ENCODE results near the gene C11orf21. TPM values are rescaled to one million over a fixed set of nuclear protein-coding genes. Genes with fewer than 3 reads are reported as not detected.

The C11orf21 gene
- total and polyA plus RNA-seq, 9 of the 15 experiments (the other 6 are each of a cell fraction or from before 2014, with no cell fraction given) = 0.10 to 2.6 (median 2.0) TPM

- no peak for TF ChIP-seq ZNF23 (CRISPR knock-in tag; IDR thresholded peaks at IDR 0.05)
- no peak for TF ChIP-seq ZFP30 (CRISPR knock-in tag; IDR thresholded peaks at IDR 0.05; ENCODE audit: borderline replicate concordance)
- peak; percentile 99 for TF ChIP-seq NCOR1 (IDR thresholded peaks at IDR 0.05)
- TF ChIP-seq FOS (IDR thresholded peaks at IDR 0.05; ENCODE audit: extremely low read depth, insufficient read length) = no peak
- TF ChIP-seq, protein P1, sequence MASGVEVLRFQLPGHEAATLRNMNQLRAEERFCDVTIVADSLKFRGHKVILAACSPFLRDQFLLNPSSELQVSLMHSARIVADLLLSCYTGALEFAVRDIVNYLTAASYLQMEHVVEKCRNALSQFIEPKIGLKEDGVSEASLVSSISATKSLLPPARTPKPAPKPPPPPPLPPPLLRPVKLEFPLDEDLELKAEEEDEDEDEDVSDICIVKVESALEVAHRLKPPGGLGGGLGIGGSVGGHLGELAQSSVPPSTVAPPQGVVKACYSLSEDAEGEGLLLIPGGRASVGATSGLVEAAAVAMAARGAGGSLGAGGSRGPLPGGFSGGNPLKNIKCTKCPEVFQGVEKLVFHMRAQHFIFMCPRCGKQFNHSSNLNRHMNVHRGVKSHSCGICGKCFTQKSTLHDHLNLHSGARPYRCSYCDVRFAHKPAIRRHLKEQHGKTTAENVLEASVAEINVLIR (CRISPR knock-in tag; IDR thresholded peaks at IDR 0.05) = 0 out of 2 replicates have a peak, but pooled peaks have one; percentile 29
- TF ChIP-seq MXI1 (IDR thresholded peaks at IDR 0.05; ENCODE audit: low read depth, low read length) = peak; percentile 69
- no peak for TF ChIP-seq ZNF184 (CRISPR knock-in tag; IDR thresholded peaks at IDR 0.05)
- TF ChIP-seq, protein P2, sequence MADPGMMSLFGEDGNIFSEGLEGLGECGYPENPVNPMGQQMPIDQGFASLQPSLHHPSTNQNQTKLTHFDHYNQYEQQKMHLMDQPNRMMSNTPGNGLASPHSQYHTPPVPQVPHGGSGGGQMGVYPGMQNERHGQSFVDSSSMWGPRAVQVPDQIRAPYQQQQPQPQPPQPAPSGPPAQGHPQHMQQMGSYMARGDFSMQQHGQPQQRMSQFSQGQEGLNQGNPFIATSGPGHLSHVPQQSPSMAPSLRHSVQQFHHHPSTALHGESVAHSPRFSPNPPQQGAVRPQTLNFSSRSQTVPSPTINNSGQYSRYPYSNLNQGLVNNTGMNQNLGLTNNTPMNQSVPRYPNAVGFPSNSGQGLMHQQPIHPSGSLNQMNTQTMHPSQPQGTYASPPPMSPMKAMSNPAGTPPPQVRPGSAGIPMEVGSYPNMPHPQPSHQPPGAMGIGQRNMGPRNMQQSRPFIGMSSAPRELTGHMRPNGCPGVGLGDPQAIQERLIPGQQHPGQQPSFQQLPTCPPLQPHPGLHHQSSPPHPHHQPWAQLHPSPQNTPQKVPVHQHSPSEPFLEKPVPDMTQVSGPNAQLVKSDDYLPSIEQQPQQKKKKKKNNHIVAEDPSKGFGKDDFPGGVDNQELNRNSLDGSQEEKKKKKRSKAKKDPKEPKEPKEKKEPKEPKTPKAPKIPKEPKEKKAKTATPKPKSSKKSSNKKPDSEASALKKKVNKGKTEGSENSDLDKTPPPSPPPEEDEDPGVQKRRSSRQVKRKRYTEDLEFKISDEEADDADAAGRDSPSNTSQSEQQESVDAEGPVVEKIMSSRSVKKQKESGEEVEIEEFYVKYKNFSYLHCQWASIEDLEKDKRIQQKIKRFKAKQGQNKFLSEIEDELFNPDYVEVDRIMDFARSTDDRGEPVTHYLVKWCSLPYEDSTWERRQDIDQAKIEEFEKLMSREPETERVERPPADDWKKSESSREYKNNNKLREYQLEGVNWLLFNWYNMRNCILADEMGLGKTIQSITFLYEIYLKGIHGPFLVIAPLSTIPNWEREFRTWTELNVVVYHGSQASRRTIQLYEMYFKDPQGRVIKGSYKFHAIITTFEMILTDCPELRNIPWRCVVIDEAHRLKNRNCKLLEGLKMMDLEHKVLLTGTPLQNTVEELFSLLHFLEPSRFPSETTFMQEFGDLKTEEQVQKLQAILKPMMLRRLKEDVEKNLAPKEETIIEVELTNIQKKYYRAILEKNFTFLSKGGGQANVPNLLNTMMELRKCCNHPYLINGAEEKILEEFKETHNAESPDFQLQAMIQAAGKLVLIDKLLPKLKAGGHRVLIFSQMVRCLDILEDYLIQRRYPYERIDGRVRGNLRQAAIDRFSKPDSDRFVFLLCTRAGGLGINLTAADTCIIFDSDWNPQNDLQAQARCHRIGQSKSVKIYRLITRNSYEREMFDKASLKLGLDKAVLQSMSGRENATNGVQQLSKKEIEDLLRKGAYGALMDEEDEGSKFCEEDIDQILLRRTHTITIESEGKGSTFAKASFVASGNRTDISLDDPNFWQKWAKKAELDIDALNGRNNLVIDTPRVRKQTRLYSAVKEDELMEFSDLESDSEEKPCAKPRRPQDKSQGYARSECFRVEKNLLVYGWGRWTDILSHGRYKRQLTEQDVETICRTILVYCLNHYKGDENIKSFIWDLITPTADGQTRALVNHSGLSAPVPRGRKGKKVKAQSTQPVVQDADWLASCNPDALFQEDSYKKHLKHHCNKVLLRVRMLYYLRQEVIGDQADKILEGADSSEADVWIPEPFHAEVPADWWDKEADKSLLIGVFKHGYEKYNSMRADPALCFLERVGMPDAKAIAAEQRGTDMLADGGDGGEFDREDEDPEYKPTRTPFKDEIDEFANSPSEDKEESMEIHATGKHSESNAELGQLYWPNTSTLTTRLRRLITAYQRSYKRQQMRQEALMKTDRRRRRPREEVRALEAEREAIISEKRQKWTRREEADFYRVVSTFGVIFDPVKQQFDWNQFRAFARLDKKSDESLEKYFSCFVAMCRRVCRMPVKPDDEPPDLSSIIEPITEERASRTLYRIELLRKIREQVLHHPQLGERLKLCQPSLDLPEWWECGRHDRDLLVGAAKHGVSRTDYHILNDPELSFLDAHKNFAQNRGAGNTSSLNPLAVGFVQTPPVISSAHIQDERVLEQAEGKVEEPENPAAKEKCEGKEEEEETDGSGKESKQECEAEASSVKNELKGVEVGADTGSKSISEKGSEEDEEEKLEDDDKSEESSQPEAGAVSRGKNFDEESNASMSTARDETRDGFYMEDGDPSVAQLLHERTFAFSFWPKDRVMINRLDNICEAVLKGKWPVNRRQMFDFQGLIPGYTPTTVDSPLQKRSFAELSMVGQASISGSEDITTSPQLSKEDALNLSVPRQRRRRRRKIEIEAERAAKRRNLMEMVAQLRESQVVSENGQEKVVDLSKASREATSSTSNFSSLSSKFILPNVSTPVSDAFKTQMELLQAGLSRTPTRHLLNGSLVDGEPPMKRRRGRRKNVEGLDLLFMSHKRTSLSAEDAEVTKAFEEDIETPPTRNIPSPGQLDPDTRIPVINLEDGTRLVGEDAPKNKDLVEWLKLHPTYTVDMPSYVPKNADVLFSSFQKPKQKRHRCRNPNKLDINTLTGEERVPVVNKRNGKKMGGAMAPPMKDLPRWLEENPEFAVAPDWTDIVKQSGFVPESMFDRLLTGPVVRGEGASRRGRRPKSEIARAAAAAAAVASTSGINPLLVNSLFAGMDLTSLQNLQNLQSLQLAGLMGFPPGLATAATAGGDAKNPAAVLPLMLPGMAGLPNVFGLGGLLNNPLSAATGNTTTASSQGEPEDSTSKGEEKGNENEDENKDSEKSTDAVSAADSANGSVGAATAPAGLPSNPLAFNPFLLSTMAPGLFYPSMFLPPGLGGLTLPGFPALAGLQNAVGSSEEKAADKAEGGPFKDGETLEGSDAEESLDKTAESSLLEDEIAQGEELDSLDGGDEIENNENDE (IDR thresholded peaks at IDR 0.05; ENCODE audit: low read depth, low read length) = no peak
- TF ChIP-seq SMAD1 (IDR thresholded peaks at IDR 0.05; ENCODE audit: low read depth, low read length, partially characterized antibody) = peak; percentile 69
- peak; percentile 99 for TF ChIP-seq VEZF1 (CRISPR knock-in tag; IDR thresholded peaks at IDR 0.05)
- peak; percentile 61 for TF ChIP-seq ZFX (CRISPR knock-in tag; IDR thresholded peaks at IDR 0.05)
Measured at GRCh38 chr11:2303627-2304505, 2.1 kb upstream of the C11orf21 start (continued).

All from K562 (cell line).